DOHH2 (cell line): ENCODE measurements around the gene ZNF296.

ENCODE experiments used
- H3F3A ChIP-seq: fragments of 200-600 bp; sonication (generic), shearing (Covaris generic); 2 replicates; pipeline ENCODE4 v1.6.0; 2016; ENCODE audit warnings: antibody characterized with exemption, mild to moderate bottlenecking; ENCODE audit not compliant: control insufficient read depth, insufficient read depth
- H3K27ac ChIP-seq: fragments of 200-600 bp; sonication (generic); 2 replicates; pipeline ENCODE4 v1.5.1; 2014; ENCODE audit warnings: low read depth, mild to moderate bottlenecking, low read length, moderate library complexity
- H3K27me3 ChIP-seq: fragments of 200-600 bp; sonication (generic); 2 replicates; pipeline ENCODE4 v1.6.1; 2014; ENCODE audit warnings: mild to moderate bottlenecking, low read length, mixed read lengths; ENCODE audit not compliant: control insufficient read depth
- H3K36me3 ChIP-seq: fragments of 200-600 bp; sonication (generic); 2 replicates; pipeline ENCODE4 v1.6.1; 2014; ENCODE audit warnings: mild to moderate bottlenecking, low read length, moderate library complexity, mixed read lengths; ENCODE audit not compliant: control insufficient read depth
- H3K4me1 ChIP-seq: fragments of 200-600 bp; sonication (generic); 2 replicates; pipeline ENCODE4 v1.6.1; 2014; ENCODE audit warnings: mild to moderate bottlenecking, low read length, mixed read lengths; ENCODE audit not compliant: control insufficient read depth
- H3K4me2 ChIP-seq: fragments of 200-600 bp; sonication (generic); 2 replicates; pipeline ENCODE4 v1.6.0; 2014; ENCODE audit warnings: mild to moderate bottlenecking, low read length, moderate library complexity
- H3K4me3 ChIP-seq: fragments of 200-600 bp; sonication (generic); 2 replicates; pipeline ENCODE4 v1.5.1; 2014; ENCODE audit warnings: mild to moderate bottlenecking, low read length, mixed read lengths
- H3K79me2 ChIP-seq: fragments of 200-600 bp; sonication (generic); 2 replicates; pipeline ENCODE4 v1.6.1; 2014; ENCODE audit warnings: mild to moderate bottlenecking, low read length, mixed read lengths; ENCODE audit not compliant: control insufficient read depth
- H3K9me2 ChIP-seq: fragments of 200-600 bp; sonication (generic); replicated peaks from 2 replicates; pipeline ENCODE4 v1.6.1; 2014; ENCODE audit warnings: mild to moderate bottlenecking, low read length, mixed read lengths; ENCODE audit not compliant: control insufficient read depth
- H3K9me3 ChIP-seq: fragments of 200-600 bp; sonication (generic); 2 replicates; pipeline ENCODE4 v1.6.1; 2014; ENCODE audit warnings: antibody characterized with exemption, low read length, mixed read lengths; ENCODE audit not compliant: control insufficient read depth, insufficient read depth
- H4K20me1 ChIP-seq: fragments of 200-600 bp; sonication (generic); 2 replicates; pipeline ENCODE4 v1.6.0; 2014; ENCODE audit warnings: low read depth, mild to moderate bottlenecking, antibody characterized with exemption, low read length, moderate library complexity; ENCODE audit not compliant: control insufficient read depth, insufficient read depth
- CTCF ChIP-seq: fragments of 200-600 bp; sonication (generic); IDR thresholded peaks from one replicate; pipeline ENCODE4 v1.5.1; 2014; ENCODE audit warnings: antibody characterized with exemption, mild to moderate bottlenecking, low read depth, low read length; ENCODE audit not compliant: poor library complexity, severe bottlenecking
- EZH2phosphoT487 ChIP-seq: fragments of 200-600 bp; sonication (generic); IDR thresholded peaks from 2 replicates; pipeline ENCODE4 v1.6.1; 2017; ENCODE audit warnings: borderline replicate concordance, mild to moderate bottlenecking, antibody characterized with exemption, low read length, moderate library complexity, mixed read lengths

ZNF296 gene

GRCh38 chr19:45049073-45049736, 27.1 kb downstream of the ZNF296 start:
- H3K9me2 ChIP-seq: no peaks in the 10 kb centered on the region
- H3K4me1 ChIP-seq: peaks cover 86% of the 10 kb centered on the region
- TF ChIP-seq EZH2phosphoT487: no peak
- TF ChIP-seq CTCF: no peak
- peaks cover 83% of the 10 kb centered on the region for H3K36me3 ChIP-seq
- H3K79me2 ChIP-seq: peaks cover 94% of the 10 kb centered on the region
- H3K9me3 ChIP-seq: no peaks in the 10 kb centered on the region
- peak overlapping the region; percentile 3; the same call in 1 of the 2 replicates for H3K27ac ChIP-seq
- H4K20me1 ChIP-seq: no peaks in the 10 kb centered on the region
- no peak overlapping the region for H3K4me3 ChIP-seq
- peak overlapping the region; percentile 22 for H3K4me2 ChIP-seq
- H3F3A ChIP-seq: peaks cover 17% of the 10 kb centered on the region
- no peaks in the 10 kb centered on the region for H3K27me3 ChIP-seq

GRCh38 chr19:45047188-45047797, 29.0 kb downstream of the ZNF296 start:
- H3K9me2 ChIP-seq: no peaks in the 10 kb centered on the region
- H3K4me3 ChIP-seq: peak overlapping the region; percentile 72
- TF ChIP-seq CTCF: no peak
- TF ChIP-seq EZH2phosphoT487: no peak
- no peaks in the 10 kb centered on the region for H3K27me3 ChIP-seq
- H3K27ac ChIP-seq: peak overlapping the region; percentile 93
- H3K79me2 ChIP-seq: peaks cover 98% of the 10 kb centered on the region
- H3K4me1 ChIP-seq: peaks cover 86% of the 10 kb centered on the region
- no peaks in the 10 kb centered on the region for H4K20me1 ChIP-seq
- H3K36me3 ChIP-seq: peaks cover 80% of the 10 kb centered on the region
- peak overlapping the region; percentile 80 for H3K4me2 ChIP-seq
- no peaks in the 10 kb centered on the region for H3K9me3 ChIP-seq
- peaks cover 17% of the 10 kb centered on the region for H3F3A ChIP-seq

GRCh38 chr19:45046355-45046754, 29.9 kb downstream of the ZNF296 start:
- Histone ChIP-seq H3K4me3 (peak overlapping the region; percentile 72), H3K36me3 (peaks cover 82% of the 10 kb centered on the region), H3K79me2 (peaks cover 98% of the 10 kb centered on the region), H3F3A (peaks cover 17% of the 10 kb centered on the region), H3K4me2 (peak overlapping the region; percentile 80), H3K27me3 (no peaks in the 10 kb centered on the region), H3K4me1 (peaks cover 84% of the 10 kb centered on the region), H3K27ac (peak overlapping the region; percentile 93), H3K9me2 (no peaks in the 10 kb centered on the region), H3K9me3 (no peaks in the 10 kb centered on the region), H4K20me1 (peaks cover 5% of the 10 kb centered on the region; the same call in 1 of the 2 replicates)
- TF ChIP-seq CTCF (no peak), EZH2phosphoT487 (no peak)
